GM11168 (cell line): ENCODE results near the gene PTPN7.
"Not testable (repeated sequence)": the region's sequence is repeated elsewhere in the genome, so short reads cannot be mapped to it uniquely, and the experiment has no call there.

Experiments
- in situ Hi-C: fragments of 300-500 bp; cut with MboI; formaldehyde crosslinking; loops from one replicate; pipeline ENCODE4 v1.12.0; 2022; ENCODE audit warnings: low sequenced_read_pairs; ENCODE audit not compliant: unreplicated experiment

PTPN7 gene

DNA sequence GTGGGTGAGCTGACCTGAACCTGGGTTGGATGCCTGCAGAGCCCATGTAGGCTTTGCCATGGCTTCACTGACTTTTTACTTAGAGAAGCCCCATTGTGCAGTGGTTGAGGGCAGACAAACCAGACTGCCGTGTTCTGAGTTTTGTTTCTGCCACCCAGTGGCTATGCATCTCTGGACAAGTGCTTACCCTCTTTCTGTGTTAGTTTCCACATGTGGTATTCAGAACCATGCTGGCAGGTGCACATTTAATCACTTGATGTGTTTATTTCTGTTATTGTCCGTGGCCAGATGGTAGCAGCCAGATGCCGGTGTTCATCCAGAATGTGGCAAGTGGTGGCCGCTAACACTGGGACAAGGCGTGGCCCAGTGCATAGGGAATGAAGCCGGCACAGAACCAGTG is 10.3 kb upstream of the PTPN7 start:
- in situ Hi-C loops, result no loop called here

DNA sequence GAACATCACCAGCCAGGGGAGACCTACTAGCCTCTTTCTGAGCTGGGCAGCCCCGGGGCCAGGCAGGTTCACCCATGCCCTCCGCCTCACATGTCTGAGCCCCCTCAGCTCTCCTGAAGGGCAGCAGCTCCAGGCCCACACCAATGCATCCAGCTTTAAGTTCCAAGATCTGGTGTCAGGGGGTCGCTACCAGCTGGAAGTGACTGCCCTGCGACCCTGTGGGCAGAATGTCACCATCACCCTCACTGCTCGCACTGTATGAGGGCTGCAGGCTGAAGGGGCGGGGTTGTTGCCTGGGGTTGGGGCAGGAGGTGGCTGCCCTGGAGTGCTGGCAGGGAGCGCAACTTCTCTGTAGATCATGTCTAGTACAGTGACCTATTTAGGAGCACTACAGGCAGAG is 8.5 kb upstream of the PTPN7 start:
- in situ Hi-C loops, result no loop called here

DNA sequence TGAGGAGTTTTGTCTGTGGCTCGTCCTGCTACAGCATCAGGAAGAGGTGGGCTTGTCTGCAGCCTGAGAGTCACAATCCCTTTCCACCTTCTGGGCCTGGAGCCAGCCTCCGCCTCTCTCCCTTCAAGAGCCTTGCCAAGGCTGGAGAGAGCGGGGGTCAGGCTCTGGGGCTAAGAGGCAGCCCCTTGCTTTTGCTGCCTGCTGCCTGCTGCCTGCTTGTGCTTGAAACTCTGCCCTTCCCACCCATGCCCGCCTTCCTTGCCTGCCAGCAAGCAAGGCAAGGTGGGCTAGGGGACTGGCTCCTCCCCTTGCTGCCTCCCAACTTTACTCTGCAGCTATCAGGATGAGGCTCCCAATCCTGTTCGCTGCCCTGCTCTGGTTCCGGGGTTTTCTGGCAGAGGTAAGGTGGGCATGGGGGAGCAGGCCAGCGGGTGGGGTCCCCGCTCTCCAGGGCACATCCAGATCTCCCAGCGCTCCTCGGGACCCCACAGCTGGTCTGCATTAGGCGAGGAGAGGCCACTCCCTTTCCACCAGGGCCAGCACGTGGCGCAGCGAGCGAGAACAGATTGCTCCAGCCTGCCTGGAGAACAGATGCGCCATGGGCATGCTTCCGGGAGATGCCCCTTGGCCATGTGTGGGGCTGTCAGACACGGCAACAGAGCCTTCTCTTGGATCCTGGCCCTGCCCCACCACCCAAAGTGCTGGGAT is 7.5 kb upstream of the PTPN7 start:
- in situ Hi-C loops, result no loop called here

DNA sequence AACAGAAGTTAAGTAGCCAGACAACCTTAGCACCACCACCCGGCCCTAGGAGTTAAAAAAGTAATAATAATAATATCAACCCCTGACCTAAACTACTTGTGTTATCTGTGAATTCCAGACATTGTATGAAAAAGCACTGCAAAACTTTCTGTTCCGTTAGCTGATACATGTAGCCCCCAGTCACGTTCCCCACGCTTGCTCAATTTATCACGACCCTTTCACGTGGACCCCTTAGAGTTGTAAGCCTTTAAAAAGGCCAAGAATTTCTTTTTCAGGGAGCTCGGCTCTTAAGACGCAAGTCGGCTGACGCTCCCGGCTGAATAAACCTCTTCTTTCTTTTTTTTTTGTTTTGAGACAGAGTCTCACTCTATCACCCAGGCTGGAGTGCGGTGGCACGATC is 6.7 kb upstream of the PTPN7 start:
- in situ Hi-C loops, result not testable (repeated sequence)

DNA sequence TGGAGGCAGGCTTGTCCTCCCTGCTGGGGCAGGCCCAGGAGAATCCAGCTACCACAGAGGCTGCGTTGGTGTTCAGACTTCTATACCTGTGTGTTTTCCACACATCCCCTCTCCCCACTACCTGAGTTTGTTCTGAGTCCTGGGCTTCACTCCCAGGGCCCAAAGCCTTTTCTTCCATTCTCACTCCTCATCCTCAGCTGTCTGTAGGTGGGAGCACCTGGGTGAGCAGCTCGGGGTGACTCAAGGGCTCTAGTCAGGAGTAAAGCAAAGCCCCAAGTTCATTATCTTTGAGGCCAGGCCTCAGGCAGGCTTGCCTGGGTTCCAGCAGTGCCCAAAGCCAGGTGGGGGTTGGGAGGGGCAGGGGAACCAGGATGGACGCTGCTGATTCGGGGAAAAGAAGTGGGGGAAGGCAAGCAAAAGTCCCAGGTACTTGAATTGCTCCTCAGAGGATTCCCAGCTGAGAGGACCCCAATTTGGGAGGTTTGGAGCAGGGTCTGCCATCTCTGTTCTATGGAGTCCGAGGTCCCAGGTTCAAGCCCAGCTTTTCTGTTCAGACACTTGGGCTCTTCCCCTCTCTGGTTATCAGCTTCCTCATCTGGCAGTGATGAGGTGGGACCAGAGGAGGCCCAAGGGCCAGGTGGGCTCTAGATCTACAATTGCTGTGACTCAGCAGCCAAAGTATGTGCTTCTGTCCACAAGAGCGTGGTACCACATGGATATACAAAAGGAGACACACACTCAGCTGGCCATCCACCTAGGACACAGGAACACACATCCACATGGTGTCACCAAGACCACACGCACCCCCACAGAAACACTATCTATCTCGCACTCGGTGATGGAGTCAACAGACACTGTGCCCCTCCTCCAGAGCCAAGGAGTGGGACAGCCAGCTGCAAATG is 5.8 kb upstream of the PTPN7 start:
- in situ Hi-C loops, result no loop called here

DNA sequence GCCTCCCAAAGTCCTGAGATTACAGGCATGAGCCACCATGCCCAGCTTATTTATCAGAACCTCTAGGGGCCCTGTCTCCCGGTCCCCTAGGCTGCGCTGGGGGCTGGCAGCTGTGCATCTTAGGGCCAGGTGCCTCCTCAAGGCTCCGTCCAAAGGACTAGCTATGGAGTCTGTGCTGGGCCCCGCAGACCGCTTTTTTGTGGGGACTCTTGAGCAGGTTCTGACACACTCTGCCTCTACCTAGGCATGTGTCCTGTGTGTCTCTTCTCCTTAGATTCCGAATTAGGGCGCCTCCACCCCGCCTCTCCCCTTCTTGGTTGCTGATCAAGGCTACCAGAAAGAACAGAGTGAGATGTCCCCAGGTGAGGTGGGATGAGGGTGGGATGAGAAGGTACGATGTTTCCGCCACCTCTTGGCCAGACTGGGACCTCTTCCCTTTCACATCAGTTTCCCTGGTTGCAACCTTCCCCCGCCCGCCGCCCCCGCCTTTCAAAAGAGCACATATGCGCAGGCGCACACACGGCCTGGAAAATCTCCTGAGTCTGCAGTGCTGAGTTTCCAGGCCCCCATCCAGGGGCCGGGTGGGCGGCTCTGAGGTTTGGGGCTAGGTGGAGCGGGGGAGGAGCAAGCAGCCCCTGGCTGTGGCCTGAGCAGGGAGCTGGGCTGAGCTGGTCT is 5.0 kb upstream of the PTPN7 start:
- in situ Hi-C loops, result no loop called here

DNA sequence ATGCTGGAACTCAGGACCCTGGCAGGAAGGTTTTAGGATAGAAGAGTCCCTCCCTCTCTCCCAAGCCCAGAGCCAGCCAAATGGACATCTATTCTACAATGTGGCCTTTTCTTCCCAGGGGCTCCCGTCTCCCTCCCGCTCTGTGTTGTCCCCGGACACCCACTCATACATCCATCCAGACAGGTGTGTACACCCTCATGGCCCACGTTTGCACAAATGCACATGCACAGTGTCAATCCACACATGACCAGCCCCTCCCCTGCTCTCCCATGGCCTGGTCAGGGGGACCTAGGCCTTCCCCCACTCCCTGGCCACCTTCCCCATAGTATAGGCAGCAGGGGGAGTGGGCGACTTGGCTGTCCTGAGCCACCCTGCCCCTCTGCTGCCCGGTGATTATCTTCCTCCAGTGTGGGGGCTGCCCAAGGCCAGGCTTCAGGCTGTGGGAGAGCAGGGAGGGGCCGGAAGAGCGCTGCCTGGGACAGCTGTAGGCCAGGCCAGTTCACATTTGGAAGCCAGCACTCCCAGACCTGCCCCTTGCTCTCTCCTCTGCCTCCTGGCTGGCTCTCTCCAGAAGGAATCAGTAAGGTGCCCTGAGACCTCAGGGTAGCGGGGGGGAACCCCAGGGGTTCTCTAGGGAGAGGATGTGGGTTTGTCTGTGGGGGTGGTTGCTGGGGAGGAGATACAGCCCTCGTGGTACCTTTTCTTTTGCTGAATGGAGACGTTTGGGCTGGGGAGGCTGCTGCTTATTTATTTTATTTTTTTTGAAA is 4.1 kb upstream of the PTPN7 start:
- in situ Hi-C loops, result no loop called here

DNA sequence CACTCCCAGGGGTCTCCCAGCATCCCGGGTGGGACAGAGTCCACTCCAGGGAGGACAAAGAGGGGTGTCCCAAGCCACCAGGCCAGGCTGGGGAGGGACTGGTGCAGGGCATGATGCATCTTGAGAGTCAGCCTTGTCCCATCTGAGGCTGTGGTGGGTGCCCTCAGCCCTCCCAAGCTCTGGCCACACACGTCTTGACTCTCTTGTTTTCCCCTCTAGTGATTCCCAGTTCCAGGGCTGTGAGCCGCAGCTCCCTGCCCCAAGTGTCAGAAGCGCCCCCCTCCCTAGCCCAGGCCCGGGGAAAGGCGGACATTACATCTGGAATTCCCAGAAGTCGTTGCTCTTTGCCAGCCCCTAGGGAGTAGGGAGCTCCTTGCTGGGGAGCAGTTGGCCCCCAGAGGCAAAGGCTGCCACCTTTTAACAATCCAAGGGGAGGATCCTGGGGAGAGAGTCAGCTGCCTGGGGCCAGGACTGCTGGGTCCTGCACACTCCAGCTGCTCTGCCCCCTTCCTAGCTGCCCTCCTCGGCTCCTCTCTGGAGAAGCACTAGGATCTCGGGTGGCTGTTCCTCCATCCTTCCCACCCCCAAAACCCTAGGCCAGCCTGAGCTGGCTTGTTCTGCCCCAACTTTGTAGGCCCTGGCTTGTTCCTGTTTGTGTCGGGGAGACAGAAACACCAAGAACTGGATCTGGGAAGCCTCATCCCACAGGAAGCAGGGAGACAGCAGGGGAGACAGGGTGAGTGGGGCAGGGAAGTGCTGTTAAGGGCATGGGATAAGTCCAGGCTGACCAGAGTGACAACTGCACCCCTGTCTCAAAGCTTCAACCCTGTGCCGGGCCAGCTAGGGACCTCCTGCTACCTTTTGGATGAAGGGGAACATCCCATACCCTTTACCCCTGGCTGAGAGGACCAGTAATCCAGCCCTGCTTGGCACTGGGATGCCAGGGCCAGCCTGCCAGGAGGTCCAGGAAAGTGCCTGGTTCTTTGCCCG is 3.2 kb upstream of the PTPN7 start:
- in situ Hi-C loops, result no loop called here

DNA sequence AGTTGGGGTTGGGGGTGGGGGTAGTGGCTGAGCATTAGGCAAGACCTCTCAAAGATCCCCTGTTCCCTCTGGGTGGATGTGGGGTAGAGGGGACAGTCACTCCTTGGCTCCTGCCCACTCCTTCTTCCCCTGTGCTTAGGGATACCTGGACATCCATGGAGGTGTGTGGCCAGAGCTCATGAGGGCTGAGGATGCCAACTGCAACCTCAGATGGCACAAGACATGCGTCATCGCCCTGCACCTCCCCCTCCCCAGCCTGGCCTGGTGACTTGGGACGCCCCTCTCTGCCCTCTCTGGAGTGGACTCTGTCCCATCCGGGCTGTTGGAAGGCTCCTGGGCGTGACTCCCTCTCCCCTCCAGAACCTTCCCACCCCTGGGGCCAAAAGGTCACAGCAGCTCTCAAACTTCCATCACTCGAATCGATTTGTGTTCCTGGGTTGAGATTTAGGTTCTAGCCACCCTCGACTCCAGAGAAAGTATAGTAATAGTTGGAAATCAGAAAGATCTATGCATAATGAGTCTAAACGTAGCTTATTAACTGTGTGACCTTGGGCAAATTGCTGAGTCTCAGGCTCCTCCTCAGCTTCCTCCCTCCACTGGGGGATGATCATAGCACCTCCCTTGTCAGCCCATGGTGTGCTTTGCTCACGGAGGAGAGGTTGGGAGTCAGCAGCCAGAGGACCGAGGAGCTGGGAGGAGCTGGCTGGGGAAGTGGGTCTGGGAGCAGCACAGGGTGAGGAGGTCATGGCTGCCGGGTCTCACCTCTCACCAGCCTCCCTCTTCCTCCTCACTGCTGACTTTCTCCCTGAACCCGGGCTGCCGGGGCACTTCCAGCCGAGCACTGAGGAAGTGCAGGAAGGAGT is 2.2 kb upstream of the PTPN7 start:
- in situ Hi-C loops, result no loop called here

DNA sequence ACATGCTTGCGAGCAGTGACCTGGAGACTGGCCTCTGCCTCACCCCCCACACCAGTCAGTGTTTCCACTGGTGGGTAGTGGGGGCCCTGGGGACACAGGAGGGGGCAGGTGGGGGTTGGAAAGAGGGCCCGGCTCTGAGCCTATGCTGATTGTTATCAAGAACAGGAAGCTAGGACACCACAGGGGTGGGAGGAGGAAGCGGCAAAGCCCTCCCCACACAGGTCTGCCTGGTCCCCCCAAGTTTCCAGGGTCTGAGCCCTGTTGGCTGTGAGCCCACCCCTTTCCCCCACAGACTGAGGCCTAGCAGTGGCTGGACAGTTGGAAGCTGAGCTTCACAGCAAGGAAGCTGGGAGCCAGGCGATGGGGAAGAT is 1.6 kb upstream of the PTPN7 start:
- in situ Hi-C loops, result no loop called here

DNA sequence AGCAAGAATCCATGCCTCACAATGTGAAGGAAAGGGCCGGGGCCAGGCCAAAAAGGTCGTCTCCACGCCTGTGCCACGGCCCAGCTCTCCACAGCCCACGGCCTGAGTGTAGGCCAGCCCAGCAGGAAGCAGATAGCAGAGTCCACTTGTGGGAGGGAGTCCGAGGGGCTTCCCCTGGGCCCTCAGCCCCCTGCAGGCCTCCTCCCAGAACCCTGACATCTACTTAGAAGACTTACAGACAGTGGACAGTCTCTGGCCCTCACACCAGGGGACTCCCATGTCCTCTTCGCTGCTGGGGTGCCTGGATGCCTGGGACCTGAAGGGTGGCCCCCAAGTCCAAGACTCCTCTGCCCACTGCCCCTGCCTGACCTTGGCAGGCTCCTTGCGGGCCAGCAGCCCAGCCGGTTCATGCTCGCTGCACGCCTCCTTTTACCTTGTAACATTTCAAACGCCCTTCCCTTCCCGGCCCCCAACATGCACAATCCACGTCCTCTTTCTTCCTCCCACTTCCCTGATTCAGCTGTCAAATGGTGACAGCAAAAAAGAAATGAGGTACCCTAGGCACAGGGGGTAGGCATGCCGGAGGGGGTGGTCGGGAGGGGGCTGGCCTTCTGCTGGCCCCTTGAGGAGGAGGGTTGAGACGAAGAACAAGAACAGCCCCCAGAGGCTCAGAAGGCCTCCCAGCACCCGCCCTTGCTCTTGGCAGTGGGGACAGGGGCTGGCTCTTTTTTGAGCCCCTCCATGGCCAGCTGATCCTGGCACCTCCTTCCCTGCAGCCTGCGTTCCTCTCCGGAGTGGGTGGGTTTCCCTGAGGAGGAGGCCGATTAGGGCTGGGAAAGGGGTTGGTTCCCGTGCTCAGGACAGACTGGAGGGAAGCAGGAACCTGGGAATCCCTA is 997 bp upstream of the PTPN7 start:
- in situ Hi-C loops, result no loop called here

DNA sequence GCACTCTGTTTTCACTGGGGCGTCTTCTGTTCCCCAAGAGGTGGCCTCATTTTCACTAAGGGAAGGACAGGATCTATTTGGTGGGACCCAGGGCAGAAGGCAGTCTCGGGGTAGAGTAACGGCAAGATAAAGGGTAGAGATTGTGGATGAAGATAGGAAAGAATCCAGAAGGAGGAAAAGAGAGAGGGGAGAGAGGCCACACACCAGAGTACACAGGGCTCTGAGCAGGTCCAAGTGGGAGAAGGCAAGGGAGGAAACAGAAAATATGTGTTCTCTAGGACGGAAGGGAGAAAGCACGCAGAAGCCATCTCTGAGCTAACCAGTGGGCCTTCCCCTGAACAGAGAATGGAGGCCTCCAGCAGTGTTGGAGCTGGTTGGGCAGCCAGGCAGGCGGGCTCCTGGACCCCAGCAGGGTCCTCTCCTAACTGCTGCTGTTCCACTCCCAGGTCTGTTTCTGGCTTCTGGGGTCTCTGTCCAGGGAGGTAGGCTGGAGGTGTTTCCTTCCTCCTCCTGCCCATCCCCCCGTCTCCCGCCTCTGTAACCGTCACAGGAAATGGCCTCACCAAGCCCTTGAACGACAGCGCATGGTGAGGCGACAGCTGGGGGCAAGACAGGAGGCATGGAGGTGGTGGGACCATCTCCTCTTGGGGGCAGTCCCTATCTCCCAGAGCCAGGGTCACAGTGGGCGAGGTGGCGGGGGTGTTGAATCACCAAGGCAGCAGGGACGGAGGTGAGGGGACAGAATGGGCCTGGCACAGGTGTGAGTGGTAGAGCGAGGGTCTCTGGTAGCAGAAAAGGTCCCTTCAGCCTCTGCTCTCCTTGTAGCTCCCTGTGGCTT is 649 bp downstream of the PTPN7 start:
- in situ Hi-C loops, result no loop called here

DNA sequence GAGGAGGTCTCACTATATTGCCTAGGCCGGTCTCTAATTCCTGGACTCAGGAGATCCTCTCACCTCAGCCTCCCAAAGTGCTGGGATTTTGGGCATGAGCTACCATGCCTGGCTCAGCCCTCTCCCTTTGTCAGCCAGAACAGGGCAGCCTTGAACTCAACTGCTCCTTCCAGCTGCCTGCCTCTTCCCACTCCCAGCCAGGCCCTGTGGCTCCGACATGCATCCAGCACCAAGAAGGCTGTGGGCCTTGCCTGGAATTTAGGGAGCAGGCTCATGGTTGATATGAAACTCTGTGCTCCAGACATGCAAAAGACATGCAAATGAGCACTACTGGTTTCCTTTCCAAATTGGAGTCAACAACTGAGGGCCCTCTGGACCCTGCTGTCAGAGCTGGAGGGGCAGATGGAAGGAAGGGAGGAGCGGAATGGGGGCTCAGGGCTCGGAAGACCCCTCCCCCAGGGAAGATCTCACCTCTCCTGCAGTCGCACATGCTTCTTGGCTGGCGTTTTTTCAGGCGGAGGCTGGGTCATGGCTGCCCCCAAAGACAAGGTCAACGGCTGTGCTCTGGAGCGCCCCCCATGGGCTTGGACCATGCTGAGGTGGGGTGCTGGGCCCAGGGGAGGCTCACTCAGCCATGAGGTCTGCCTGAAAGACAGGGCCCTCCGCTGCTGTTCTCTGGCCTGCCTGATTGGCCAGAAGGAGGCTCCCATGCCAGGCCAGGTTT is 1.4 kb downstream of the PTPN7 start:
- in situ Hi-C loops, result no loop called here

DNA sequence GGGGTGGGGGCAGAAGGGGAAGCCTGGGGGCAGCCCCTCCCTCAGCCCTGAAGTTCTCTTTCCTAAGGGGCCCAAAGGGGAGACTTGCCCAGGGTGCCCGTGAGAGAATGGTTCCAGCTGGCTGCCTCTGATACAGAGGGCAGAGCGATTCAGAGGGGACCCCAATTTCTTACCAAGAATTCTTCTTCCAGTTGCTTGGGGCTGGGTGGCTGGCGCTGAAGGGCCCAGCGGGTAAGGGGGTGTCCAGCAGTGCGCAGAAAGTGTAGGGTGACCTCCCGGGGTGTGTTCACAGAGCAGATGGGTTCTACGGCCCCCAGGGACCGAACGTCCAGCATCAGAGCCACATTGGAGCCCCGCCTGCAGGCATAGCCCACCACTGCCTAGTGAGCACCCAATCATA is 2.5 kb downstream of the PTPN7 start:
- in situ Hi-C loops, result no loop called here

DNA sequence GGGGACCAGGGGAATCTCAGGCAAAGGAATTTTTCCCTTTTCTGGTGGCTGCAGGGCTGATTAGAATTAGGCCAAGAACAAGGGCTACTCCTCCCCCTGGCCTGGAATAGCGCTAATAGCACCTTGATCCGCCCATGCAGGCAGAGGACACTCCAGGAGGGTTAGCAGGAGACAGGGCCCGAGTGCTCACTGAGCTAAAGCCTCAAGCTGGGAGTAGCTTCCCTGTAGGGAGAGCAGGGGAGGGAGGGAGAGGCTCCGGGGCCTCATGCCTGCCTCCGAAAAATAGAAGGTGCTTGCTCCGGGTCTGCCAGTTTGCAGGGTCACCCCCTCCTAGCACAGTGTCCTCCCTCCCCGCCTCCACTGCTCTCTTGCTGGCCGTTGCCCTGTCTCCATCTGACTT is 3.8 kb downstream of the PTPN7 start:
- in situ Hi-C loops, result no loop called here

DNA sequence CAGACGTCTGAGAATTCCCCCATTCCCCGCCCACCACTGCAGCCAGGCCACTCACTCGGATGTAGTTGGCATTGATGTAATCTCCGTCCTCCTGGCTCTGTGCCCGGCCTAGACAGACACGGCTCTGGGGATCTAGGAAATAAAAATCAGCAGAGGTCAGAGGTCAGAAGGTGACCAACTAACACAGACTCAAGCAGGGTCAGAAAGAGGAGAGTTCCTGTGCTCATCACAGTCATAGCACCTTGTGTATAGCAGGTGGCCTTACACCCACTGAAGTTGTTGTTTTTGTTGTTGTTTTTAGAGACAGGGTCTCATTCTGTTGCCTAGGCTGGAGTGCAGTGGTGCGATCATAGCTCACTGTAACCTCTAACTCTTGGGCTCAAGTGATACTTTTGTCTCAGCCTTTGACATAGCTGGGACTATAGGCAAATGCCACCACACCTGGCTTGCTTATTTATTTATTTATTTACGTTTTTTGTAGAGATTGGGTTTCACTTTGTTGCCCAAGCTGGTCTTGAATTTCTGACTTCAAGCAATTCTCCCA is 4.9 kb downstream of the PTPN7 start:
- in situ Hi-C loops, result no loop called here
